Pericardium fibroblast (primary cell): ENCODE results near the gene IGSF9B. TPM values are rescaled to one million over a fixed set of nuclear protein-coding genes. Genes with fewer than 3 reads are reported as not detected.

Experiments
- total RNA-seq: library from RNA; depleted of rRNA; stranded (reverse); fragments of >200 nt; gene quantifications from 2 replicates; pipeline ENCODE4 v1.2.3, GENCODE V29; 2015

The IGSF9B gene
- total RNA-seq = 0.51 and 1.6 TPM in 2 replicates

GRCh38 chr11:133956650-133957633 is at the start of gene IGSF9B:
TSS of gene IGSF9B (minus strand) at chr11:133956968. CDS start at chr11:133956754, 214 bp downstream.

Other genes with a start within 250 kb of the IGSF9B start
- gene SPATA19, start 111.5 kb downstream of the IGSF9B start, total RNA-seq = not detected in 2 replicates
- gene JAM3, start 112.1 kb upstream of the IGSF9B start, total RNA-seq = 46.6 and 47.7 TPM in 2 replicates